Adrenal gland (tissue), 5 donors: ENCODE results near the gene VSTM2B.

Experiments used
- CTCF ChIP-seq, 6 experiments: fragments of 450-650 bp in 4 of 6; fragments of 200-600 bp in 2 of 6; sonication (generic) in 1 of 6; IDR thresholded peaks; 1 replicate in 5 of 6; 2 replicates in 1 of 6; pipeline versions ENCODE4 v1.5.1 to v1.8.0; 2016 to 2021; ENCODE audit warnings: antibody characterized with exemption in 6 of 6, mild to moderate bottlenecking in 2 of 6, moderate library complexity in 1 of 6
- POLR2A ChIP-seq, 2 donors: fragments of 450-650 bp; IDR thresholded peaks; one replicate each; pipeline ENCODE4 v1.6.1; 2017; ENCODE audit warnings: antibody characterized with exemption in 2 of 2, mild to moderate bottlenecking in 2 of 2, moderate library complexity in 1 of 2
- donor health status: DM: no; HTN: no; CAD: no.

GRCh38 chr19:29586401-29586800 is 60.6 kb downstream of the VSTM2B start:
- TF ChIP-seq CTCF (IDR thresholded peaks at IDR 0.05) (no peak), POLR2A (IDR thresholded peaks at IDR 0.05) (no peak)
